ENCODE results near the gene FOXA1. TPM values are rescaled to one million over a fixed set of nuclear protein-coding genes. Genes with fewer than 3 reads are reported as not detected.

Gene FOXA1
- total and polyA plus RNA-seq, 2 of the 4 experiments (the other 2 are of a cell fraction) = 0.18 to 0.31 TPM

GRCh38 chr14:37620856-37621255, 25.8 kb upstream of the FOXA1 start:
- H3K9ac ChIP-seq (ENCODE audit: low read depth, low read length) = no peak overlapping the region
- H4K5ac ChIP-seq (ENCODE audit: low read depth, low read length) = no peak overlapping the region
- H2AFZ ChIP-seq (replicated peaks; ENCODE audit: low read length, poor library complexity) = peak overlapping the region; percentile 36
- no peak overlapping the region for H4K8ac ChIP-seq (ENCODE audit: low read depth in 2 of 2, low read length in 2 of 2)
- no TSS peak for BruUV-seq (replicated peaks)
- H3K4me1 ChIP-seq (ENCODE audit: control insufficient read depth, insufficient read depth, low read length) = peaks cover 2% of the 10 kb centered on the region; the same call in 1 of the 2 replicates
- no peak overlapping the region for H3K23ac ChIP-seq (ENCODE audit: low read depth, low read length)
- no peak overlapping the region for H3K4me3 ChIP-seq (ENCODE audit: insufficient read depth, low read depth, low read length)
- H2AK9ac ChIP-seq (replicated peaks; ENCODE audit: low read depth, low read length, poor library complexity) = no peak overlapping the region
- no peaks in the 10 kb centered on the region for H4K20me1 ChIP-seq (ENCODE audit: insufficient read depth, low read length)
- no peak overlapping the region for H3K18ac ChIP-seq (ENCODE audit: low read depth, low read length)
- no peak overlapping the region for H3K27ac ChIP-seq (ENCODE audit: insufficient read depth, low read length)
- no peaks in the 10 kb centered on the region for H3K9me1 ChIP-seq (ENCODE audit: insufficient read depth, low read length)
- no peak overlapping the region for H3K56ac ChIP-seq (ENCODE audit: extremely low read depth, insufficient read depth, low read length)
- H3K79me1 ChIP-seq (ENCODE audit: low read depth in 1 of 2, low read length in 2 of 2) = no peaks in the 10 kb centered on the region
- H3K4me2 ChIP-seq (ENCODE audit: low read depth, low read length) = no peak overlapping the region
- no peak overlapping the region for H2BK15ac ChIP-seq (ENCODE audit: low read depth, low read length)
- H2BK20ac ChIP-seq (ENCODE audit: low read depth, low read length) = no peak overlapping the region
- ATAC-seq (ENCODE audit: low read depth) (no peak), DNase-seq (no peak)
- intact Hi-C loops (cut with micrococcal nuclease) (no loop called here), in situ Hi-C loops (cut with MboI; ENCODE audit: low sequenced_read_pairs) (no loop called here), dilution Hi-C loops (cut with HindIII; ENCODE audit: low sequenced_read_pairs, unreplicated experiment) (no loop called here)
- no peak overlapping the region for H2BK120ac ChIP-seq (ENCODE audit: low read depth, low read length)
- no peak overlapping the region for H3K4ac ChIP-seq (ENCODE audit: low read depth, low read length)
- CTCF ChIA-PET = no interaction called here
- no peak overlapping the region for H4K91ac ChIP-seq (ENCODE audit: insufficient read depth, low read depth, low read length)
- H3K36me3 ChIP-seq (ENCODE audit: control insufficient read depth, insufficient read depth, low read length) = no peaks in the 10 kb centered on the region
- H3K27me3 ChIP-seq (ENCODE audit: control insufficient read depth, insufficient read depth, low read length) = no peaks in the 10 kb centered on the region; the same call in none of the 2 replicates
- TF ChIP-seq BHLHE40 (IDR thresholded peaks at IDR 0.05; ENCODE audit: low read depth, low read length) (no peak), RCOR1 (IDR thresholded peaks at IDR 0.05; ENCODE audit: insufficient replicate concordance, low read length) (no peak), NFE2L2 (IDR thresholded peaks at IDR 0.05; ENCODE audit: low read depth, low read length) (no peak), MXI1 (IDR thresholded peaks at IDR 0.05; ENCODE audit: borderline replicate concordance, low read depth, low read length) (no peak), RAD21 (IDR thresholded peaks at IDR 0.05; ENCODE audit: low read length) (no peak)
- TF ChIP-seq, protein P1, sequence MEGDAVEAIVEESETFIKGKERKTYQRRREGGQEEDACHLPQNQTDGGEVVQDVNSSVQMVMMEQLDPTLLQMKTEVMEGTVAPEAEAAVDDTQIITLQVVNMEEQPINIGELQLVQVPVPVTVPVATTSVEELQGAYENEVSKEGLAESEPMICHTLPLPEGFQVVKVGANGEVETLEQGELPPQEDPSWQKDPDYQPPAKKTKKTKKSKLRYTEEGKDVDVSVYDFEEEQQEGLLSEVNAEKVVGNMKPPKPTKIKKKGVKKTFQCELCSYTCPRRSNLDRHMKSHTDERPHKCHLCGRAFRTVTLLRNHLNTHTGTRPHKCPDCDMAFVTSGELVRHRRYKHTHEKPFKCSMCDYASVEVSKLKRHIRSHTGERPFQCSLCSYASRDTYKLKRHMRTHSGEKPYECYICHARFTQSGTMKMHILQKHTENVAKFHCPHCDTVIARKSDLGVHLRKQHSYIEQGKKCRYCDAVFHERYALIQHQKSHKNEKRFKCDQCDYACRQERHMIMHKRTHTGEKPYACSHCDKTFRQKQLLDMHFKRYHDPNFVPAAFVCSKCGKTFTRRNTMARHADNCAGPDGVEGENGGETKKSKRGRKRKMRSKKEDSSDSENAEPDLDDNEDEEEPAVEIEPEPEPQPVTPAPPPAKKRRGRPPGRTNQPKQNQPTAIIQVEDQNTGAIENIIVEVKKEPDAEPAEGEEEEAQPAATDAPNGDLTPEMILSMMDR (conservative IDR thresholded peaks at IDR 0.05; ENCODE audit: low read depth, low read length) = no peak
- H2AK5ac ChIP-seq (ENCODE audit: low read depth, low read length) = no peak overlapping the region
- POLR2A ChIA-PET (ENCODE audit: unreplicated experiment) = no interaction called here
- peaks cover 9% of the 10 kb centered on the region for H3K9me3 ChIP-seq (ENCODE audit: control insufficient read depth, insufficient read depth, low read length)
- H3K14ac ChIP-seq (replicated peaks; ENCODE audit: low read depth, low read length) = no peak overlapping the region
- no peak overlapping the region for H2BK5ac ChIP-seq (ENCODE audit: low read depth, low read length, poor library complexity, severe bottlenecking)
